CD4-positive, alpha-beta T cell treated with Interleukin-12 subunit alpha and Interleukin-12 subunit beta, for 1 hour (primary cell): ENCODE results near the gene PDE6B.

Experiments used
- DNase-seq: peaks from one replicate; pipeline ENCODE4 v3.0.0-alpha.2; 2020

PDE6B gene

GRCh38 chr4:675036-675882 lies 49.9 kb downstream of the PDE6B start:
- no peak for DNase-seq

GRCh38 chr4:675980-676870 lies 50.9 kb downstream of the PDE6B start:
- no peak for DNase-seq

- DNase-seq: no peak
Observed at GRCh38 chr4:676871-677235, 51.5 kb downstream of the PDE6B start.

GRCh38 chr4:677431-678293 lies 52.3 kb downstream of the PDE6B start:
- DNase-seq: peak; percentile 43

- no peak for DNase-seq
Observed at GRCh38 chr4:678331-679103, 53.1 kb downstream of the PDE6B start.

GRCh38 chr4:679104-679481 lies 53.7 kb downstream of the PDE6B start:
- no peak for DNase-seq

GRCh38 chr4:679629-680028 lies 54.3 kb downstream of the PDE6B start:
- DNase-seq: no peak

- DNase-seq: no peak
Observed at GRCh38 chr4:680091-680490, 54.7 kb downstream of the PDE6B start.

- DNase-seq: peak; percentile 46
Observed at GRCh38 chr4:680551-680927, 55.2 kb downstream of the PDE6B start.

- peak; percentile 70 for DNase-seq
Observed at GRCh38 chr4:680928-681645, 55.7 kb downstream of the PDE6B start.

GRCh38 chr4:681736-682451 lies 56.5 kb downstream of the PDE6B start:
- peak; percentile 67 for DNase-seq

GRCh38 chr4:682490-683172 lies 57.3 kb downstream of the PDE6B start:
- DNase-seq: no peak

GRCh38 chr4:683247-683897 lies 58.0 kb downstream of the PDE6B start:
- DNase-seq: no peak

- peak; percentile 38 for DNase-seq
Observed at GRCh38 chr4:683982-684622, 58.7 kb downstream of the PDE6B start.

- DNase-seq: no peak
Observed at GRCh38 chr4:684623-685327, 59.4 kb downstream of the PDE6B start.

GRCh38 chr4:685679-686412 lies 60.5 kb downstream of the PDE6B start:
- DNase-seq: no peak

GRCh38 chr4:686413-687040 lies 61.2 kb downstream of the PDE6B start:
- DNase-seq: no peak
